RPMI7951 (cell line): Measurements from ENCODE around the gene CD300LG. TPM values are rescaled to one million over a fixed set of nuclear protein-coding genes. Genes with fewer than 3 reads are reported as not detected.
A peak's percentile ranks its signal among the peaks of the same experiment; 100 is the strongest.
"Not testable (repeated sequence)": the region's sequence is repeated elsewhere in the genome, so short reads cannot be mapped to it uniquely, and the experiment has no call there.

ENCODE experiments used
- DNase-seq: peaks from one replicate; pipeline ENCODE4 v3.0.0-alpha.2; 2012; ENCODE audit warnings: low read depth
- total RNA-seq: library from RNA; depleted of rRNA; stranded (reverse); fragments of >200 nt; shearing (Covaris generic); gene quantifications from 2 replicates; pipeline ENCODE4 v1.2.3, GENCODE V29; 2014

Gene CD300LG
- total RNA-seq, 1 experiment from 2014 or later: not detected

DNA sequence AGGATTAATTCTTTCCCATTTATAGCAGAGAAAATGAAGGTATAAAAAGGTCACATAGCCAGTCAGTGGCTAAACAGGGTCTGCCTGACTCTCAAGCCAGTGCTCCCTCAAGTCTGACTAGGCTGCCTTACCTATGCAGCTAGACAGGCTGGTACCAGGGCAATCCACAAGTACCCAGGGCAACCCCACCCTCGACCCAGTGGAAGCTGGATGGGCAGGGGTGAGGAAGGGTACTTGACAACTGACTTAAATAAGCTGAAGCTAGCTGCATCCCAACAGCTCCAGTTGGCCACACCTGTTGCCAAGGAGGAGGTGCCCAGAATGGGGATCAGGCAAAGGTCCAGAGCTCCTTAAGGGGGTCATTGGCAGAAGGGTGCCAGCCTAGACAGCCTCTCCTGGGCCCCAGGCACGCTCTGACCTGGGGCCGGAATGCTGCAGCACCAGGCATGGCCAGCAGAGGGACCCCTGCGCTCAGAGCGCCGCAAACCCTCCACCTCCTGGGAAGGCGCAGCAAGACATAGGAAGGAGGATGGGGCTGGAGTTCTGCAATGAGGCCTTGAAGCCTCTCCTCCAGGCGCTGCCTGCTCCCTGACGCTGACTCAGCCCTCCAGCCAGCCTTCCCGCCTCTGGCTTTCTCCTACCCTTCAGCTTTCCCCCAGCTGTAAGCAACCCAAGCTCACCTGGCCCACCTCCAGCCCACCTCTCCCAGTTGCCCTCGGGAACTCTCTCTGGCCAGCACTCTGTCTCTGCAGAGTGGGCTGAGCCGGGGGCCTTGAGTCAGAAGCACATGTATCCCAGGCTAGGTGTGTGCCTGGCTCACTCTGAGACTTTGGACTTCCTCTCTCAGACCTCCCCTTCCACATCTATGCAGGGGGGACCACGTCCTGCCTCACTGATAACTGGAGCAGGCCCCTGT, 31.5 kb downstream of the CD300LG start:
- DNase-seq: peak; percentile 67

GRCh38 chr17:43879723-43880419, 32.9 kb downstream of the CD300LG start:
- DNase-seq: no peak

- peak; percentile 23 for DNase-seq
Measured at GRCh38 chr17:43880420-43880991, 33.5 kb downstream of the CD300LG start.

GRCh38 chr17:43881181-43881580, 34.2 kb downstream of the CD300LG start:
- DNase-seq: no peak

DNA sequence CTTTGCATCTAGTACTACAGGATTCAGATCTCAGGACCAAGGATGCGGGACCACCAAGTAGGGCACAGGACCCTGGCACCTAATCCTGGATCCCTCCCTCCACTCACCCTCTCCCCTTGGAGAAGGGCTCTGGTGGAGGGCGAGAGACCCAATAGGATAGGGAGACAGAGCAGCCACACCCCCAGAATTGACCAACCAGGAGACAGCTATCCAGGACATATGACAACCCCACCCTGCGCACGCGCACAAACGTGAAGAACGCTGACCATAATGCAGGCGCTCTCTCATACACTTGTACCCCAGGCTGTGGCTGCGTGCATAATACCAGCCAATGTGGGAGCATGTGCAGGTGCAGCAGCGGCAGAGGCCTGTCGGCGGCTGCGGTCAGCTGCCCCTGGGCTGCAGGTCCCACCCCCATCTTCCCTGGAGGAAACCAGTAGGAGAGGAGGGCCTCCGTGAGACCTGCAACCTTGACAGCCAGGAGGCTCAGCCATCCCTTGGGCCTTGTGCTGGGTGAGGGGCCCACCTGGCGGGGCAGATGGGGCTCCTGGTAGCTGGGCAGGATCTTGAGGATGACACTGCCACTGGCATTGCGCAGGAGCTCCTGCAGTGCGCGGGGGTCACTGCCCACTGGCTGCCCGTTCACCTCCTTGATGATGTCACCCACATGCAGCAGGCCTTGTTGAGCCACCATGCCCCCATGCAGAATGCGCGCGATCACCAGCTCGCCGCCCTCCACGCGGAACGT, 35.0 kb downstream of the CD300LG start:
- no peak for DNase-seq

- no peak for DNase-seq
Measured at GRCh38 chr17:43882761-43883415, 35.9 kb downstream of the CD300LG start.

DNA sequence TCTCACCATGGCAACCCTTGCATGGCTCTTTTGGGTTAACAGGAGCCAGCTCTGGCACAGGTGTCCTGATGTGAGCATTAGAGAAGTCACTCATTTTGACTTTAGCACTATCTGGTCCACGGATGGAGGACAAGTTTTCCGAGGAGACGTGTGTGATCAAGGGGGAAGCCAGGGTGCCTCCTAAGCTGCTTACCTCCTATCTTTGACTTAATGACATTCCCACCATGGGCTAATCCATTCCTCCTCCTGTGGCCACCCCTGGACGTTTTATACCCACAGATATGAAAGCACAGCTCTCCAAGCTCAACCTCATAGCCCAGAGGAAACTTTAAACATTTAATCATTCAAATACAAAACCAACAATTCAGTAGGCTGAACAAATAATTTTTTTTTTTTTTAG, 41.6 kb downstream of the CD300LG start:
- DNase-seq: no peak

- no peak for DNase-seq
Measured at GRCh38 chr17:43890240-43890639, 43.3 kb downstream of the CD300LG start.

DNA sequence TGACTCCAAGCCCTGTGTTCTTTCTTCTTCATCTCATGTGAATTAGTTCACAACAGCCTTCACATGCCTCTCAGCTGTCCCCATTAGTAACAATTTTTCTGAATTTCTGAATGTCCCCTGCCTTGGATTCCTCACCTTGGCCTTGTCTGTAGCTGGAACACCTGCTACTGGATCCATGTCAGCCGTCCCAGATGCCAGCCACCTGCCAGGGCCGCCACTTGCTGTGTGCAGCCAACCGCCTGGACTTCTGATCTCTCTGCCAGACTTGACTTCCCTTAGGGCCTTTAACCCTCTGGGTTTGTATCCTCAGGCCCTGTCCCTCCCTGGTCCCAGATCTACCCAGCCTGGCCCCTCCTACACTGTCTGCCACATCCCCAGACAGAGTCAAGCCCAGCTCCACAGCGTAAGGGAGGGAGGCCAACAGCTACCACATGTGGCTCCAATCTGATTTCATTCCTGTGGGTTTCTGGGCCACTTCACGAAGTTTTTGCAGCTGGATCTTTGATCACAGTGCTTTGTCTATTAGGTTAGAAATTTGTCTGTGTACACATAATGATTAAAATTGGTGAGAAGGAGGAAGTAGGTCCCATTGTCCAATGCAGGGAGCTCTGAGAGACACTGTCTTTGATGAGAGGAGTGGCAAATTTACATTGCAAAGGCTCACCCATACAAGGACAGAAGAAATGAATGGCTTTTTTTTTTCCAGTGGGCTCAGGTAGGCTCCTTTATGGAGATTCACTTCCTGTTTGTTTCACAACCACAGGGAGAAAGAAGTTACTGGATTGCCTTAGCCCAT, 45.1 kb downstream of the CD300LG start:
- DNase-seq: peak; percentile 34

DNA sequence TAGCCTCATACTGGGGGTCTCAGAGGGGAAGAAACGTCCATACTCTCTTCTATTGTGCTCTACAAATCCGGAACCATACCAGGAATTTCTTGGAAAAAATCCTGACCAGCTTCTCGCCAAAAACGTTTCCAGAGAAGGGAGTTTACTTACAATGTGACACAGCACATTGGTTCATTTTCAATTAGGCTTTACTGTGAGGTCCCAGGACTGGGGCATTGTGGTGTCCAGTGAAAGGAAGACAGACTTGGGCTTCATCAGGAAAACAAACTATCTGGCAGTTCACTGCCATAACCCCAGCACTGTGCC, 45.6 kb downstream of the CD300LG start:
- no peak for DNase-seq

DNA sequence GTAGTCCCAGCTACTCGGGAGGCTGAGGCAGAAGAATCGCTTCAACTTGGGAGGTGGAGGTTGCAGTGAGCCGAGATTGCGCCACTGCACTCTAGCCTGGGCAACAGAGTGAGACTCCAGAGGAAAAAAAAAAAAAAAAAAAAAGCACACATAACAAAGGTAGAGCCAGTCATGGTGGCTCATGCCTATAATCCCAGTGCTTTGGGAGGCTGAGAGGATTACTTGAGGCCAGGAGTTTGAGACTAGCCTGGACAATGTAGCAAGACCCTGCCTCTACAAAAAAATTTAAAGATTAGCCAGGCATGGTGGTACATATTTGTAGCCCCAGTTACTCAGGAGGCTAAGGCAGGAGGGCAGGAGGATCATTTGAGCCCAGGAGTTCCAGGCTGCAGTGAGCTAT, 47.5 kb downstream of the CD300LG start:
- DNase-seq: not testable (repeated sequence)

DNA sequence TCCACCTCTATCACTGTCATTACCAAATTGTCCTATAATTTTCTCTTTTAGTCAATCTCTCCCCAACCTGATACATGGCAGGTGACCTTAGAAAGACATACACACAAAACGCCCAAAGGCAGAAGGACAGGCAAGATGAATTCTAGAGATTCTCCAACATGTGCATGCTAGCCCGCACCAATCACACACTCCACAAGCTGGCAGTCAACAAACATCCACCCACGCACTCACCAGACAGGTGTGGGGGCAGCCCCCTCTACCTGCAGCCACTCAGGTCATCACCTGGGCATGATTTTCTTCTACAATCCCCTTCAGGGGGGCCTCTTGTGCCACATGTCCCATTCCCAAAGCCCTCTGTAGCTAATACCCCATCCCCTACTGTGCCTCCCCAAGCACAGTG, 50.9 kb downstream of the CD300LG start:
- no peak for DNase-seq

DNA sequence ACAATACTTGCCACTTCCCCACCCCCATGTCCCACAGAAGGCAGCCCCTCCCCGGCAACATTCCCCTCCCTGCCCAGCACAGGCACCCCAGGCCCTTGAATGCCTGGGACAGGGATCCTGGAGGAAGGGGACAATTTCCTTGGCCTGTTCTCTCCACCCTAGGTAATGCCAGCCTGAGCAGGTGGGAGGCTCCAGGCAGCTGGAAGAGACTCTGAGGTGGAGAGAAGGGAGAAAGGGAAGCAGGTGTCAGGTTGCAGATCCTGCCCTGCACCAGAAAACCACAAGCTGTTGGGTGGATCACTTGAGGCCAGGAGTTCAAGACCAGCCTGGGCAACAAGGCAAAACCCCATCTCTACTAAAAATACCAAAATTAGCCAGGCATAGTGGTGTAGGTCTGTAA, 51.5 kb downstream of the CD300LG start:
- DNase-seq: no peak

DNA sequence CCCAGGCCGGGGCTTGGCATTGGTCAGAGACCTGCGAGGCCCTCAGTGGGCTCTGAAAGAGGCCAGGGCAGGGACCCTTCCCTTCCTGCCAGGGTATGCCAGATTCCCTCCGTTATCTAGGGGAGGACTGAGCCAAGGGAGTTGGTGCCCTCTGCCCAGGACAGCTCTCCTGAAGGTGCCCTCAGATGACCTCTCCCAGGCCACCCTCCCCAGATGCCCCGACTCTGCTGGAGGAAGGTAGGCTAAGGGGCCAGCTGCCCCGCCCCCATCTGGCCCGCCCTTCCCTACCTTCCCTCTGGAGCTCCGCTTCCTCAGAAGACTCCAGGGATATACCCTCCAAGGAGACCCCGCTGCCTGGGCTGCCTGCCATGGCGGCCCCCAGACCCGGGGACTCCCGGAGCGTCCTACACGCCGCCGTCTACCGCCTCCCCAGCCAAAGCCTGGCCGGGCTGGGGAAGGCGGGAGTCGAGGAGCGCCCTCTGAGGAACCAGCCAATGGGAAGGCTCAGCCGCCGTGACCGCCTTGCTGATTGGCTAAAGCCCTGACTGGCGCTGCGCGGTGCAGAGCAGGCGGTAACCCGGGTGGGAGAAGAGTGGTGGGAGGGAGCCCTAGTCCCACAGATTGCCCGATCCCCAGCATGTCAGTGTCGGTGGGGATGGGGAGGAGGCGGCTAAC, 53.3 kb downstream of the CD300LG start:
- peak; percentile 80 for DNase-seq

GRCh38 chr17:43900858-43901754, 54.1 kb downstream of the CD300LG start:
- DNase-seq: no peak

DNA sequence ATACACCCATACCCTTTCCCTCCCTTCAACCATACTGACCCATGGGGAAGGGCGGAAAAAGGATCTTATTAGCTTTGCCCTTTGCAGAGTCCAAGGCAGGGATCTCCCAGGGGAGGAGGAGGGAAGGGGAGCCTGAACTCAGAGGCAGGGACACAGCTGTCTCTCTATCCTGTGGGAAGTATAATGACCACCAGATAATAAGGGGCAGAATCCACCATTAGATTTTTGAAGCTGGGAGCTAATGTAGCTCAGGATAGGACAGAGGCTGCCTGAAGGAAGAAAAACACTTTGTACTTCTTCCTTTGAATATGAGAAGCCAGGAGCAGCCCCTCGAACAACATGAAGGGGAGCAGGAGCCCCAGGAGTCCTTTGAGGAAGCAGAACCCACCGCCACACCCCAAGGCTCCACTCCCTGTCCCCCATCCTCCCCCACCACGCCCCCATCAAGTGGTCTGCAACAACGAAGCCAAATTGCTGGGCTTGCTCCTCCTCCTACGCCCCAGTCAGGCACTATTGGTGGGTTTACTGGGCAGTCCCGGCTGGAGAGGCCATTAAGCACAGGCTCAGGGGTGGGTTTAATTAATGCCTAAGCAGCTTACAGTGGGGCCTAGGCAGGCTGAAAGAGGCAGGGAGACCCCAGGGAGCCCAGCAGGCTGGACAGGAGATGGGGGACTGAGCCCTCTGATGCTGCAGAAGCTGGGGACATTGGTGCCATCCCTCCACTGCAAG, 55.0 kb downstream of the CD300LG start:
- DNase-seq: no peak

- no peak for DNase-seq
Measured at GRCh38 chr17:43905400-43905984, 58.5 kb downstream of the CD300LG start.
